BJ (cell line): ENCODE data around the gene SH3BP4. TPM values are rescaled to one million over a fixed set of nuclear protein-coding genes. Genes with fewer than 3 reads are reported as not detected.

Experiments
- CTCF ChIA-PET: fragments of 350-600 bp; formaldehyde crosslinking; extraction: SDS; loops from one replicate; lab custom pipeline; 2021; ENCODE audit warnings: antibody characterized with exemption, inconsistent platforms; lab: Yijun Ruan, JAX
- POLR2A ChIA-PET: fragments of 300-600 bp; sonication (Branson Sonifier 250); formaldehyde crosslinking; extraction: SDS; loops from one replicate; lab custom pipeline; 2021; ENCODE audit warnings: antibody characterized with exemption; lab: Charles Lee
- DNase-seq: peaks from one replicate; pipeline ENCODE4 v3.0.0-alpha.2; 2011; ENCODE audit warnings: low read depth
- H3K27me3 ChIP-seq: 2 replicates; pipeline ENCODE4 v1.6.0; 2011; ENCODE audit warnings: low read length; ENCODE audit not compliant: control insufficient read depth, insufficient read depth
- H3K36me3 ChIP-seq: 2 replicates; pipeline ENCODE4 v1.5.1; 2011; ENCODE audit warnings: low read length; ENCODE audit not compliant: control insufficient read depth, insufficient read depth
- H3K4me3 ChIP-seq: 2 replicates; pipeline ENCODE4 v1.5.1; 2011; ENCODE audit warnings: low read depth, mild to moderate bottlenecking, control low read depth, low read length
- CTCF ChIP-seq: IDR thresholded peaks from 2 replicates; pipeline ENCODE4 v1.5.1; 2011; ENCODE audit warnings: low read depth, mild to moderate bottlenecking, control low read depth, inconsistent platforms, low read length, moderate library complexity; ENCODE audit not compliant: insufficient read depth
- polyA plus RNA-seq: library from polyadenylated mRNA; depleted of rRNA; stranded (reverse); fragments of >200 nt; gene quantifications from 2 replicates; pipeline ENCODE4 v1.2.3, GENCODE V29; 2011

The SH3BP4 gene
- polyA plus RNA-seq, 1 experiment: 106 TPM

- Histone ChIP-seq H3K36me3 (peaks cover 53% of the 10 kb centered on the region), H3K4me3 (no peak overlapping the region), H3K27me3 (no peaks in the 10 kb centered on the region)
- ChIA-PET CTCF (no interaction called here), POLR2A (no interaction called here)
- DNase-seq: no peak
- TF ChIP-seq CTCF: no peak
These were observed 92.9 kb downstream of the SH3BP4 start for GRCh38 chr2:235044501-235045271.

- no peak for DNase-seq
- H3K4me3 ChIP-seq: no peak overlapping the region
- TF ChIP-seq CTCF: no peak
- POLR2A ChIA-PET: no interaction called here
- H3K27me3 ChIP-seq: no peaks in the 10 kb centered on the region
- CTCF ChIA-PET: no interaction called here
- peaks cover 53% of the 10 kb centered on the region for H3K36me3 ChIP-seq
These were observed 93.6 kb downstream of the SH3BP4 start for GRCh38 chr2:235045336-235045972.

- H3K4me3 ChIP-seq: no peak overlapping the region
- POLR2A ChIA-PET: no interaction called here
- H3K27me3 ChIP-seq: no peaks in the 10 kb centered on the region
- no peak for TF ChIP-seq CTCF
- H3K36me3 ChIP-seq: peaks cover 50% of the 10 kb centered on the region
- CTCF ChIA-PET: interaction anchor here (1.5 kb wide), 1 partner anchor 23 kb away, joined by 3 read pairs; no protein-coding TSS in a partner anchor
- DNase-seq: no peak
These were observed 94.1 kb downstream of the SH3BP4 start for GRCh38 chr2:235045973-235046343.

- Histone ChIP-seq H3K27me3 (no peaks in the 10 kb centered on the region), H3K36me3 (peaks cover 44% of the 10 kb centered on the region), H3K4me3 (no peak overlapping the region)
- ChIA-PET CTCF (interaction anchor here (1.5 kb wide), 1 partner anchor 22 kb away, joined by 3 read pairs; no protein-coding TSS in a partner anchor), POLR2A (no interaction called here)
- DNase-seq: no peak
- no peak for TF ChIP-seq CTCF
These were observed 94.8 kb downstream of the SH3BP4 start for GRCh38 chr2:235046589-235046988.
